Neural cell (in vitro differentiated cells): ENCODE results near the gene CERT1. TPM values are rescaled to one million over a fixed set of nuclear protein-coding genes. Genes with fewer than 3 reads are reported as not detected.

ENCODE experiments used
- H2AFZ ChIP-seq: fragments of 200-600, 300-800 bp; sonication (generic), shearing (Covaris generic); 2 replicates; pipeline ENCODE4 v1.6.0; 2014; ENCODE audit warnings: low read depth, mild to moderate bottlenecking, antibody characterized with exemption, low read length, moderate library complexity
- H3F3A ChIP-seq: fragments of 200-600 bp; shearing (Covaris generic); 2 replicates; pipeline ENCODE4 v1.6.1; 2016; ENCODE audit warnings: mild to moderate bottlenecking, moderate library complexity, mixed read lengths, antibody characterized with exemption, low read length; ENCODE audit not compliant: insufficient read depth, poor library complexity, severe bottlenecking
- H3K27ac ChIP-seq: fragments of 200-600, 300-800 bp; sonication (generic), shearing (Covaris generic); 2 replicates; pipeline ENCODE4 v1.5.1; 2014; ENCODE audit warnings: mild to moderate bottlenecking, low read length, moderate library complexity
- H3K27me3 ChIP-seq: fragments of 300-800, 200-600 bp; sonication (generic), shearing (Covaris generic); 2 replicates; pipeline ENCODE4 v1.6.0; 2014; ENCODE audit warnings: mild to moderate bottlenecking, low read depth, low read length, moderate library complexity; ENCODE audit not compliant: insufficient read depth
- H3K36me3 ChIP-seq: fragments of 300-800, 200-600 bp; sonication (generic), shearing (Covaris generic); 2 replicates; pipeline ENCODE4 v1.5.1; 2014; ENCODE audit warnings: mild to moderate bottlenecking, antibody characterized with exemption, low read length, moderate library complexity; ENCODE audit not compliant: insufficient read depth
- H3K4me2 ChIP-seq: fragments of 300-800, 200-600 bp; sonication (generic), shearing (Covaris generic); 2 replicates; pipeline ENCODE4 v1.6.0; 2014; ENCODE audit warnings: mild to moderate bottlenecking, low read length
- H3K4me3 ChIP-seq: fragments of 300-800, 200-600 bp; sonication (generic), shearing (Covaris generic); 2 replicates; pipeline ENCODE4 v1.5.1; 2014; ENCODE audit warnings: mild to moderate bottlenecking, low read length, moderate library complexity
- H3K79me2 ChIP-seq: fragments of 200-600 bp; shearing (Covaris generic); replicated peaks from 2 replicates; pipeline ENCODE4 v1.6.0; 2014; ENCODE audit warnings: mild to moderate bottlenecking, low read length, moderate library complexity; ENCODE audit not compliant: insufficient read depth
- H3K9ac ChIP-seq: fragments of 300-800, 200-600 bp; sonication (generic), shearing (Covaris generic); 2 replicates; pipeline ENCODE4 v1.6.1; 2016; ENCODE audit warnings: mild to moderate bottlenecking, low read length, mixed read lengths
- H3K9me2 ChIP-seq: fragments of 200-600 bp; shearing (Covaris generic); 2 replicates; pipeline ENCODE4 v1.6.1; 2016; ENCODE audit warnings: mild to moderate bottlenecking, low read length, mixed read lengths; ENCODE audit not compliant: insufficient read depth
- H3K9me3 ChIP-seq: fragments of 200-600, 300-800 bp; sonication (generic), shearing (Covaris generic); 2 replicates; pipeline ENCODE4 v1.6.1; 2016; ENCODE audit warnings: mild to moderate bottlenecking, mixed run types, low read length, moderate library complexity, mixed read lengths
- H4K20me1 ChIP-seq: fragments of 200-600 bp; shearing (Covaris generic); 2 replicates; pipeline ENCODE4 v1.6.1; 2016; ENCODE audit warnings: mild to moderate bottlenecking, mixed run types; ENCODE audit not compliant: insufficient read depth
- EP300 ChIP-seq: fragments of 450-650 bp; conservative IDR thresholded peaks from 2 replicates; pipeline ENCODE4 v1.6.1; 2014; ENCODE audit warnings: antibody characterized with exemption, mild to moderate bottlenecking, moderate library complexity; ENCODE audit not compliant: poor library complexity, severe bottlenecking
- EZH2 ChIP-seq: fragments of 200-600, 300-800 bp; shearing (Covaris generic), sonication (generic); IDR thresholded peaks from 2 replicates; pipeline ENCODE4 v1.6.1; 2014; ENCODE audit warnings: antibody characterized with exemption, low read length, borderline replicate concordance, mild to moderate bottlenecking; ENCODE audit not compliant: insufficient read depth, poor library complexity, severe bottlenecking
- MXI1 ChIP-seq: fragments of 450-650 bp; conservative IDR thresholded peaks from 2 replicates; pipeline ENCODE4 v1.6.1; 2014; ENCODE audit warnings: antibody characterized with exemption, mild to moderate bottlenecking; ENCODE audit not compliant: poor library complexity, severe bottlenecking
- POLR2AphosphoS5 ChIP-seq: IDR thresholded peaks from 2 replicates; pipeline ENCODE4 v1.6.1; 2012
- RAD21 ChIP-seq: fragments of 450-650 bp; conservative IDR thresholded peaks from 2 replicates; pipeline ENCODE4 v1.6.1; 2014; ENCODE audit warnings: antibody characterized with exemption, mild to moderate bottlenecking, moderate library complexity
- SMC3 ChIP-seq: fragments of 450-650 bp; conservative IDR thresholded peaks from 2 replicates; pipeline ENCODE4 v1.6.1; 2014; ENCODE audit warnings: antibody characterized with exemption, mild to moderate bottlenecking, moderate library complexity; ENCODE audit not compliant: poor library complexity
- TAF1 ChIP-seq: IDR thresholded peaks from 2 replicates; pipeline ENCODE4 v1.6.1; 2012; ENCODE audit warnings: low read depth
- polyA plus RNA-seq: library from polyadenylated mRNA; depleted of rRNA; stranded (reverse); fragments of >200 nt; gene quantifications from 2 replicates; pipeline ENCODE4 v1.2.3, GENCODE V29; 2014
- TF ChIP-seq, protein P1 (sequence below): IDR thresholded peaks from 2 replicates; pipeline ENCODE4 v1.6.1; 2012; ENCODE audit warnings: borderline replicate concordance
- TF ChIP-seq, protein P2 (sequence below): fragments of 450-650 bp; IDR thresholded peaks from 2 replicates; pipeline ENCODE4 v1.5.1; 2014; ENCODE audit warnings: antibody characterized with exemption, mild to moderate bottlenecking, moderate library complexity; ENCODE audit not compliant: poor library complexity, severe bottlenecking

The CERT1 gene
- polyA plus RNA-seq, 1 donor from 2014 or later: 24.3 TPM

DNA sequence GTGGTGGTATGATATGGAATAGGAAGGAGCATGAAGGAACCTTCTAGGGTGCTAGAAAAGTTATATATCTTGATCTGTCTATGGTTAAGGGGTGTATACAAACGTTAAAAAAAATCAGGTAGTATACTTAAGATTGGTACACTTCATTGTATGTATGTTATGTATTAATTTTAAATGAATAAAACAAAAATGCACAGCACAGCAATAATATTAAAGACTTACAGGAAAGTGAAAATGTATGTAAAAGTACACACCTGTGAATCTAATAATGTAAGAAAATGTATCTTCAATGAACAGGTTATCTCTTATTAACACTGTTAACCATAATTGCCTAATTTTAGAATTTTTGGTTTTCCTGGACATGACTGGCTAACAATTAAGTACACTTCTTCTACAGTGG, 97.2 kb downstream of the CERT1 start:
- Histone ChIP-seq H2AFZ (no peak overlapping the region), H3K79me2 (no peaks in the 10 kb centered on the region), H3K4me3 (no peak overlapping the region), H3K27me3 (no peaks in the 10 kb centered on the region), H3K27ac (no peak overlapping the region), H3K4me2 (no peak overlapping the region), H3K9me2 (no peaks in the 10 kb centered on the region), H4K20me1 (no peaks in the 10 kb centered on the region), H3F3A (no peaks in the 10 kb centered on the region), H3K36me3 (no peaks in the 10 kb centered on the region), H3K9me3 (no peaks in the 10 kb centered on the region), H3K9ac (no peak overlapping the region)
- TF ChIP-seq MXI1 (no peak), SMC3 (no peak), RAD21 (no peak), EP300 (no peak), POLR2AphosphoS5 (no peak), TAF1 (no peak), EZH2 (no peak)
- TF ChIP-seq, protein P1, sequence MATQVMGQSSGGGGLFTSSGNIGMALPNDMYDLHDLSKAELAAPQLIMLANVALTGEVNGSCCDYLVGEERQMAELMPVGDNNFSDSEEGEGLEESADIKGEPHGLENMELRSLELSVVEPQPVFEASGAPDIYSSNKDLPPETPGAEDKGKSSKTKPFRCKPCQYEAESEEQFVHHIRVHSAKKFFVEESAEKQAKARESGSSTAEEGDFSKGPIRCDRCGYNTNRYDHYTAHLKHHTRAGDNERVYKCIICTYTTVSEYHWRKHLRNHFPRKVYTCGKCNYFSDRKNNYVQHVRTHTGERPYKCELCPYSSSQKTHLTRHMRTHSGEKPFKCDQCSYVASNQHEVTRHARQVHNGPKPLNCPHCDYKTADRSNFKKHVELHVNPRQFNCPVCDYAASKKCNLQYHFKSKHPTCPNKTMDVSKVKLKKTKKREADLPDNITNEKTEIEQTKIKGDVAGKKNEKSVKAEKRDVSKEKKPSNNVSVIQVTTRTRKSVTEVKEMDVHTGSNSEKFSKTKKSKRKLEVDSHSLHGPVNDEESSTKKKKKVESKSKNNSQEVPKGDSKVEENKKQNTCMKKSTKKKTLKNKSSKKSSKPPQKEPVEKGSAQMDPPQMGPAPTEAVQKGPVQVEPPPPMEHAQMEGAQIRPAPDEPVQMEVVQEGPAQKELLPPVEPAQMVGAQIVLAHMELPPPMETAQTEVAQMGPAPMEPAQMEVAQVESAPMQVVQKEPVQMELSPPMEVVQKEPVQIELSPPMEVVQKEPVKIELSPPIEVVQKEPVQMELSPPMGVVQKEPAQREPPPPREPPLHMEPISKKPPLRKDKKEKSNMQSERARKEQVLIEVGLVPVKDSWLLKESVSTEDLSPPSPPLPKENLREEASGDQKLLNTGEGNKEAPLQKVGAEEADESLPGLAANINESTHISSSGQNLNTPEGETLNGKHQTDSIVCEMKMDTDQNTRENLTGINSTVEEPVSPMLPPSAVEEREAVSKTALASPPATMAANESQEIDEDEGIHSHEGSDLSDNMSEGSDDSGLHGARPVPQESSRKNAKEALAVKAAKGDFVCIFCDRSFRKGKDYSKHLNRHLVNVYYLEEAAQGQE: no peak
- TF ChIP-seq, protein P2, sequence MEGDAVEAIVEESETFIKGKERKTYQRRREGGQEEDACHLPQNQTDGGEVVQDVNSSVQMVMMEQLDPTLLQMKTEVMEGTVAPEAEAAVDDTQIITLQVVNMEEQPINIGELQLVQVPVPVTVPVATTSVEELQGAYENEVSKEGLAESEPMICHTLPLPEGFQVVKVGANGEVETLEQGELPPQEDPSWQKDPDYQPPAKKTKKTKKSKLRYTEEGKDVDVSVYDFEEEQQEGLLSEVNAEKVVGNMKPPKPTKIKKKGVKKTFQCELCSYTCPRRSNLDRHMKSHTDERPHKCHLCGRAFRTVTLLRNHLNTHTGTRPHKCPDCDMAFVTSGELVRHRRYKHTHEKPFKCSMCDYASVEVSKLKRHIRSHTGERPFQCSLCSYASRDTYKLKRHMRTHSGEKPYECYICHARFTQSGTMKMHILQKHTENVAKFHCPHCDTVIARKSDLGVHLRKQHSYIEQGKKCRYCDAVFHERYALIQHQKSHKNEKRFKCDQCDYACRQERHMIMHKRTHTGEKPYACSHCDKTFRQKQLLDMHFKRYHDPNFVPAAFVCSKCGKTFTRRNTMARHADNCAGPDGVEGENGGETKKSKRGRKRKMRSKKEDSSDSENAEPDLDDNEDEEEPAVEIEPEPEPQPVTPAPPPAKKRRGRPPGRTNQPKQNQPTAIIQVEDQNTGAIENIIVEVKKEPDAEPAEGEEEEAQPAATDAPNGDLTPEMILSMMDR: no peak

DNA sequence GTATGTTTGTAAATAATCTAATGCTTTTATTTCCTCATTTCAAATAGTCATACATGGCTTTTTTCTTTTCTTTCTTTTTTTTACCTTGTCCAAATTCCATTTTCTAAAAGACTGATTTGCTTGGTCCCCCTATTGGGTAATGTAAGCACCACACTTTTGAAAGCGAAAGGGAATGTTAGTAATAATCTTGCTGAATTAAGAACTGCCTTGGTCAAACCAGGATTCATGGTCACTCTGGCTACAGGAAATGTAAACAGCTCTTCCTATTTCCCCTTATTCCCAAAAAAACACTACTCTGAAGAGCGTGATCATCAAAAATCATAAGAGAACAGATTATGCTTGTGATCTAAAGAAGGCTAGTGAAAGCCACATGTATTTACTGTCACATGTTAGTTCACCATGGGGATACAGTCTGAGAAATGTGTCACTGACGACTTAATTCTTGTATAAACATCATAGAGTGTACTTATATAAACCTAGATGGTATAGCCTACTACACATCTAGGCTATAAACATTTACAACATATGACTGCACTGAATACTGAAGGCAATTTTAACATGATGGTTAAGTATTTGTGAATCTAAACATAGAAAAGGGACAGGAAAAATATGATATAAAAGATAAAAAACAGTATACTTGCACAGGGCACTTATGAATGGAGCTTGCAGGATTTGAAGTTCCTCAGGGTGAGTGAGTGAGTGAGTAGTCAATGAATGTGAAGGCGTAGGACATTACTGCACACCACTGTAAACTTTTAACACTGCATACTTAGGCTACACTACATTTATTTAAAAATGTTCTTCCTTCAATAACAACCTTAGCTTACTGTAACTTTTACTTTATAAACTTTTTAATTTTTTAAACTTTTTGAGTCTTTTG, 99.1 kb downstream of the CERT1 start:
- Histone ChIP-seq H3K9me3 (no peaks in the 10 kb centered on the region), H3K27ac (no peak overlapping the region), H3K79me2 (no peaks in the 10 kb centered on the region), H3K4me2 (no peak overlapping the region), H3K27me3 (no peaks in the 10 kb centered on the region), H3F3A (no peaks in the 10 kb centered on the region), H4K20me1 (no peaks in the 10 kb centered on the region), H2AFZ (no peak overlapping the region), H3K9ac (no peak overlapping the region), H3K4me3 (no peak overlapping the region), H3K9me2 (no peaks in the 10 kb centered on the region), H3K36me3 (no peaks in the 10 kb centered on the region)
- TF ChIP-seq, protein P2: peak; percentile 19
- TF ChIP-seq EZH2: no peak
